IMR-90 (cell line): Measurements from ENCODE around the gene NFATC1.

Experiments used
- BHLHE40 ChIP-seq: fragments of 150-350 bp; IDR thresholded peaks from 2 replicates; pipeline ENCODE4 v1.6.1; 2016; ENCODE audit warnings: mild to moderate bottlenecking, low read depth, low read length
- CEBPB ChIP-seq: IDR thresholded peaks from 2 replicates; pipeline ENCODE4 v1.6.1; 2012; ENCODE audit warnings: low read depth, low read length, improper control_type of control experiment
- MAFK ChIP-seq: IDR thresholded peaks from 2 replicates; pipeline ENCODE4 v1.6.1; 2012; ENCODE audit warnings: low read depth, low read length, improper control_type of control experiment
- MAZ ChIP-seq: IDR thresholded peaks from 2 replicates; pipeline ENCODE4 v1.6.1; 2012; ENCODE audit warnings: low read depth, mild to moderate bottlenecking, low read length, improper control_type of control experiment, moderate library complexity, borderline replicate concordance
- MXI1 ChIP-seq: IDR thresholded peaks from 2 replicates; pipeline ENCODE4 v1.6.1; 2012; ENCODE audit warnings: low read depth, mild to moderate bottlenecking, low read length, moderate library complexity, borderline replicate concordance
- POLR2A ChIP-seq: IDR thresholded peaks from 2 replicates; pipeline ENCODE4 v1.6.1; 2012; ENCODE audit warnings: mild to moderate bottlenecking, low read depth, low read length
- RAD21 ChIP-seq: IDR thresholded peaks from 2 replicates; pipeline ENCODE4 v1.6.1; 2012; ENCODE audit warnings: low read length, improper control_type of control experiment
- RCOR1 ChIP-seq: IDR thresholded peaks from 2 replicates; pipeline ENCODE4 v1.6.1; 2012; ENCODE audit warnings: mild to moderate bottlenecking, low read length, improper control_type of control experiment; ENCODE audit not compliant: insufficient replicate concordance
- RFX5 ChIP-seq: IDR thresholded peaks from 2 replicates; pipeline ENCODE4 v1.8.0; 2012; ENCODE audit warnings: low read depth, mild to moderate bottlenecking, low read length, moderate library complexity
- SMC3 ChIP-seq: fragments of 150-350 bp; IDR thresholded peaks from 2 replicates; pipeline ENCODE4 v1.6.1; 2016; ENCODE audit warnings: low read depth, mild to moderate bottlenecking, antibody characterized with exemption, low read length, moderate library complexity
- TF ChIP-seq, protein P1 (sequence below): conservative IDR thresholded peaks from 2 replicates; pipeline ENCODE4 v1.5.1; 2012; ENCODE audit warnings: mild to moderate bottlenecking, low read depth, low read length, improper control_type of control experiment
- TF ChIP-seq, protein P2 (sequence below): fragments of 150-350 bp; IDR thresholded peaks from 2 replicates; pipeline ENCODE4 v1.6.1; 2017; ENCODE audit warnings: mild to moderate bottlenecking, antibody characterized with exemption, low read length, low read depth
- TF ChIP-seq, protein P3 (sequence below): fragments of 150-350 bp; IDR thresholded peaks from 2 replicates; pipeline ENCODE4 v1.6.1; 2016; ENCODE audit warnings: low read depth, mild to moderate bottlenecking, low read length, moderate library complexity, borderline replicate concordance

DNA sequence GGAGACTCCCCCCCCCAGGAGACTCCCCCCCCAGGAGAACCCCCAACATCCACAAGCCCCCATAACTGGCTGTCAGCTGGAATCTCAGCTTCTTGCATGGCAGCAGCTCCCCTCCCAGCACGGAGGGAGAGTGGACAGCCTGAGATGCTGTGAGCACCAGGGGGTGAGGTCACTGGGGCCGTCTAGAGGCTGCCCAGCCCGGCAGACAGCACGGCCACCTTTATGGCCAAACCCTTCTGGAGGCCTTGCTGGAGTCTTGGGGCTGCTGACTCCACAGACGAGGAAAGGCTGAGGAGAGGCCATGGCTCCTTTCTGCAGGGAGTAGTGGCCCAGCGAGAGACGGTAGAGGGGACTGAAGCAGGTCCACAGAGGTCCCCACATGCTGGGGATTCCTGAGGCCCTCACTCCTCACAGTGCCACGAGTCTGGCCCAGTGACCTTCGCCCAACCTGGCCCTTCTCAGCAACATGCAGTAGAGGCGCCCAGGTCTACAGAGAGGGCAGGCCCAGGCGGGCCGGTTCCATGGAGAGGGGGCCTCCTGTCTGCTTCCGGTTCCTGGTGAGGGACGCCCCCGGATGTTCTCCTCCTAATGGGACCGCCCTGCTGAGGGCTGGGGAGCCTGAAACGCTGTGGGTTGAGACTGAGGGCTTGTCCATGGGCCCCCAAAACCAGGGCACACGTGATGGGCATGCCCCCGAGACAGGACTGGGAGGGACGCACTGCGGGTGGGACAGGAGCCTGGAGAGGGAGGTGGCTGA lies 161.3 kb downstream of the NFATC1 start:
- TF ChIP-seq, protein P1, sequence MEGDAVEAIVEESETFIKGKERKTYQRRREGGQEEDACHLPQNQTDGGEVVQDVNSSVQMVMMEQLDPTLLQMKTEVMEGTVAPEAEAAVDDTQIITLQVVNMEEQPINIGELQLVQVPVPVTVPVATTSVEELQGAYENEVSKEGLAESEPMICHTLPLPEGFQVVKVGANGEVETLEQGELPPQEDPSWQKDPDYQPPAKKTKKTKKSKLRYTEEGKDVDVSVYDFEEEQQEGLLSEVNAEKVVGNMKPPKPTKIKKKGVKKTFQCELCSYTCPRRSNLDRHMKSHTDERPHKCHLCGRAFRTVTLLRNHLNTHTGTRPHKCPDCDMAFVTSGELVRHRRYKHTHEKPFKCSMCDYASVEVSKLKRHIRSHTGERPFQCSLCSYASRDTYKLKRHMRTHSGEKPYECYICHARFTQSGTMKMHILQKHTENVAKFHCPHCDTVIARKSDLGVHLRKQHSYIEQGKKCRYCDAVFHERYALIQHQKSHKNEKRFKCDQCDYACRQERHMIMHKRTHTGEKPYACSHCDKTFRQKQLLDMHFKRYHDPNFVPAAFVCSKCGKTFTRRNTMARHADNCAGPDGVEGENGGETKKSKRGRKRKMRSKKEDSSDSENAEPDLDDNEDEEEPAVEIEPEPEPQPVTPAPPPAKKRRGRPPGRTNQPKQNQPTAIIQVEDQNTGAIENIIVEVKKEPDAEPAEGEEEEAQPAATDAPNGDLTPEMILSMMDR: no peak
- TF ChIP-seq SMC3 (no peak), POLR2A (no peak), MXI1 (no peak), RAD21 (no peak), RCOR1 (no peak), MAFK (no peak), BHLHE40 (no peak), MAZ (no peak), RFX5 (no peak), CEBPB (no peak)
- TF ChIP-seq, protein P2, sequence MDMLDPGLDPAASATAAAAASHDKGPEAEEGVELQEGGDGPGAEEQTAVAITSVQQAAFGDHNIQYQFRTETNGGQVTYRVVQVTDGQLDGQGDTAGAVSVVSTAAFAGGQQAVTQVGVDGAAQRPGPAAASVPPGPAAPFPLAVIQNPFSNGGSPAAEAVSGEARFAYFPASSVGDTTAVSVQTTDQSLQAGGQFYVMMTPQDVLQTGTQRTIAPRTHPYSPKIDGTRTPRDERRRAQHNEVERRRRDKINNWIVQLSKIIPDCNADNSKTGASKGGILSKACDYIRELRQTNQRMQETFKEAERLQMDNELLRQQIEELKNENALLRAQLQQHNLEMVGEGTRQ: no peak
- TF ChIP-seq, protein P3, sequence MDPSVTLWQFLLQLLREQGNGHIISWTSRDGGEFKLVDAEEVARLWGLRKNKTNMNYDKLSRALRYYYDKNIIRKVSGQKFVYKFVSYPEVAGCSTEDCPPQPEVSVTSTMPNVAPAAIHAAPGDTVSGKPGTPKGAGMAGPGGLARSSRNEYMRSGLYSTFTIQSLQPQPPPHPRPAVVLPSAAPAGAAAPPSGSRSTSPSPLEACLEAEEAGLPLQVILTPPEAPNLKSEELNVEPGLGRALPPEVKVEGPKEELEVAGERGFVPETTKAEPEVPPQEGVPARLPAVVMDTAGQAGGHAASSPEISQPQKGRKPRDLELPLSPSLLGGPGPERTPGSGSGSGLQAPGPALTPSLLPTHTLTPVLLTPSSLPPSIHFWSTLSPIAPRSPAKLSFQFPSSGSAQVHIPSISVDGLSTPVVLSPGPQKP: no peak
